Suprapubic skin (tissue), 4 donors: Measurements from ENCODE around the gene NCKAP5.

Experiments
- CTCF ChIP-seq, 2 donors: fragments of 200-600 bp in 1 of 2; fragments of 450-650 bp in 1 of 2; sonication (generic) in 1 of 2; IDR thresholded peaks; one replicate each; pipeline ENCODE4 v1.5.1; 2016 to 2019; ENCODE audit warnings: antibody characterized with exemption in 2 of 2, mild to moderate bottlenecking in 1 of 2, moderate library complexity in 1 of 2
- EP300 ChIP-seq: sonication (generic); formaldehyde crosslinking; IDR thresholded peaks from one replicate; pipeline ENCODE4 v1.6.1; 2017; ENCODE audit warnings: antibody characterized with exemption
- POLR2AphosphoS5 ChIP-seq, 3 donors: sonication (generic); formaldehyde crosslinking; IDR thresholded peaks; one replicate each; pipeline ENCODE4 v1.6.1; 2017; ENCODE audit warnings: antibody characterized with exemption in 3 of 3

GRCh38 chr2:133420788-133421187 lies 147.5 kb downstream of the NCKAP5 start:
- TF ChIP-seq EP300 (no peak), POLR2AphosphoS5 (IDR thresholded peaks at IDR 0.05) (no peak), CTCF (IDR thresholded peaks at IDR 0.05) (no peak)
